Measurements from ENCODE around the gene TGOLN2.
"Not testable (repeated sequence)": the region's sequence is repeated elsewhere in the genome, so short reads cannot be mapped to it uniquely, and the experiment has no call there.

GRCh38 chr2:85343207-85343895, 15.6 kb upstream of the TGOLN2 start:
- TF ChIP-seq CTCF (conservative IDR thresholded peaks at IDR 0.05); ZFX (IDR thresholded peaks at IDR 0.05): not testable (repeated sequence)

Measured in C4-2B (cell line).